Measurements from ENCODE around the gene BRD2.
"Not testable (repeated sequence)": the region's sequence is repeated elsewhere in the genome, so short reads cannot be mapped to it uniquely, and the experiment has no call there.

BRD2 gene

GRCh38 chr6:32940656-32941213 lies 27.7 kb upstream of the BRD2 start, which contains the start of gene HLA-DMB:
Gene HLA-DMB, minus strand, starts transcription at chr6:32941028. Its CDS starts 221 bp downstream, at chr6:32940807.
- peak; percentile 84 for DNase-seq
- Histone ChIP-seq H3K4me3 (ENCODE audit: low read depth, low read length) (peak within 1 kb of the TSS; percentile 57), H3K27ac (peak within 1 kb of the TSS; percentile 4; the same call in 1 of the 2 replicates), H3K9me3 (ENCODE audit: severe bottlenecking) (no peaks in the 10 kb centered on the region), H3K27me3 (ENCODE audit: insufficient read depth, low read depth, severe bottlenecking) (no peaks in the 10 kb centered on the region), H3K36me3 (no peaks in the 10 kb centered on the region)
- TF ChIP-seq CTCF (IDR thresholded peaks at IDR 0.05; ENCODE audit: low read depth, low read length), result no peak

DNA sequence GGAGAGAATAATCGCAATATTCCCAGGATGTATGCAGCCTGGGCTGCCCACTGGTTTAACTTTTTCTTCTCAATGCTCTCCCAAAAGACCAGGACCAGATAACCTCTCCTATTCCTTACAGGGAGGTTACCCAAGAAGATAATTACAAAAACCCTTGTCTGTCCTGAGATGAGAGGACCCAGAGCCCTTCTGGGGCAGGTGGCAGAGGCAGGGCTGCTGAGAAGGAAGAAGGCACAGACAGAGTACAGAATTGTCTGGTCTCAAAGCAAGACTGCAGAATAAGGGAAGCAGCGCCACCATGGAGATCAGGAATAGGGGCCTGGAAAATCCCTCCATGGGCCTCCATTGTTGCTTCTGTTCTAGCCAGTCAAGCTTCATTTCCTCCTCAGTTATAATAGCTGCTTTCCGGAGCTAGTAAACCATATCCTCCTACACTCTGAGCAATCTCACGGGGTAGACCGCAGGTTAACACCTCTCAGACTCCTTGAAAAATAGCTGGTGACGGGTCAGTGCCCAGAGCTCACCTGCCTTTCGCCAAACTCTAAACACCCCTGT lies 27.1 kb upstream of the BRD2 start:
- no peaks in the 10 kb centered on the region for H3K27me3 ChIP-seq (ENCODE audit: insufficient read depth, low read depth, severe bottlenecking)
- no peaks in the 10 kb centered on the region for H3K36me3 ChIP-seq
- TF ChIP-seq CTCF (IDR thresholded peaks at IDR 0.05; ENCODE audit: low read depth, low read length), result no peak
- H3K9me3 ChIP-seq (ENCODE audit: severe bottlenecking), result no peaks in the 10 kb centered on the region
- peak overlapping the region; percentile 4; the same call in 1 of the 2 replicates for H3K27ac ChIP-seq
- H3K4me3 ChIP-seq (ENCODE audit: low read depth, low read length), result peak overlapping the region; percentile 57
- peak; percentile 25 for DNase-seq

GRCh38 chr6:32942555-32943123 lies 25.8 kb upstream of the BRD2 start:
- H3K27me3 ChIP-seq (ENCODE audit: insufficient read depth, low read depth, severe bottlenecking); H3K27ac ChIP-seq; H3K9me3 ChIP-seq (ENCODE audit: severe bottlenecking); DNase-seq; H3K36me3 ChIP-seq; H3K4me3 ChIP-seq (ENCODE audit: low read depth, low read length): not testable (repeated sequence)

DNA sequence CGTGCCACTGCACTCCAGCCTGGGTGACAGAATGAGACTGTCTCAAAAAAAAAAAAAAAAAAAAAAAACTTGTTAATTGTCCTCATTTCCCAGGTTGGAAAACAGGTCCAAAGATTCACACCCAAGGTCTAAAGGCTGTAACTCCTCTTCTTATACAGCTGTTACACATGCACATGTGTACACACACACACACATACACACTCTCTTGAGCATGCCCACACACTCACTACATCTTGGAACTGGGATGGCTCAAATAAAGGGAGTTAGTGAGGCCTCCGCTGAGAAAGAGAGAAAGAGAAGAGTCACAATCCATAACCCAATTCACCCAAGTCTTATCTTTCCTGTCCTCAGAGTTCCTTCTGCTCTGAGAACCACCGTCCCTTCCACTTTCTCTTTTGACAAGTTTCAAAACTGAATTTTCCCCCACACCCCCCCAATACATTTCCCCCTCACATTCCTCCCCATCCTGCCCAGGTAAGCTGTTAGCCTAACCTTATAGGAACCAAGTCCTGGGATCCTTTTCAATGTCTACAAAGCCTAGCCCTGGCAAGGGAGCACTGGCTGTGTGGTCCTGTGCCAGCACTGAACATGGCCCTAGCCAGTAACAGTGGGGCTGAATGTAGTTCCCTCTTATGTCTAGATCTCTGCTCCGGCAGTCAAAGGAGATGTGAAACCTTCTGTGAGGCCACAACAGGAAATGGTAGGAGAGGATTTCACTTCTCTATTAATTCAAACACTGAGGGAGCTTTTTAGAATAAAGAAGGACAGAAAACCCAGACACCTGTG lies 24.3 kb upstream of the BRD2 start:
- Histone ChIP-seq H3K27me3 (ENCODE audit: insufficient read depth, low read depth, severe bottlenecking) (no peaks in the 10 kb centered on the region), H3K9me3 (ENCODE audit: severe bottlenecking) (no peaks in the 10 kb centered on the region), H3K4me3 (ENCODE audit: low read depth, low read length) (no peak overlapping the region), H3K27ac (no peak overlapping the region), H3K36me3 (no peaks in the 10 kb centered on the region)
- no peak for DNase-seq
- TF ChIP-seq CTCF (IDR thresholded peaks at IDR 0.05; ENCODE audit: low read depth, low read length), result no peak

GRCh38 chr6:32945108-32945760 lies 23.2 kb upstream of the BRD2 start:
- Histone ChIP-seq H3K9me3 (ENCODE audit: severe bottlenecking) (no peaks in the 10 kb centered on the region), H3K36me3 (no peaks in the 10 kb centered on the region), H3K27me3 (ENCODE audit: insufficient read depth, low read depth, severe bottlenecking) (no peaks in the 10 kb centered on the region), H3K27ac (no peak overlapping the region), H3K4me3 (ENCODE audit: low read depth, low read length) (no peak overlapping the region)
- no peak for TF ChIP-seq CTCF (IDR thresholded peaks at IDR 0.05; ENCODE audit: low read depth, low read length)
- no peak for DNase-seq

DNA sequence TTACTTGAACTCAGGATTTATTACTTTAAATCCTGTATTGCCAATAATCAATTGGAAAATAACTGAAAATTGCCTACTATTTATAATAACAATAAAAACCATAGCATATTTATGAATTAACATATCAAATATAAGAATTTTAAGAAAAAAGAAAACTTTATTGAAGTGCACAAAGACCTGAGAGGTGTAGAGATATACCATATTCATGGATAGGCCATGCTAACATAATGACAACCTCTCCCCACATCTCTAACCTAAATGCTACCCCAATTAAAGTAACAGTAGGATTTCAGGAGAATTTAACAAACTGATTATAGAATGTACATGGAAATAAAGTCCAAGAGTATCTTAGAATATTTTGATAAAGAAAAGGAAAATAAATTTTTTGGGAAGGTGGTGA lies 22.4 kb upstream of the BRD2 start:
- TF ChIP-seq CTCF (IDR thresholded peaks at IDR 0.05; ENCODE audit: low read depth, low read length), result no peak
- H3K27me3 ChIP-seq (ENCODE audit: insufficient read depth, low read depth, severe bottlenecking), result no peaks in the 10 kb centered on the region
- H3K27ac ChIP-seq, result no peak overlapping the region
- no peaks in the 10 kb centered on the region for H3K9me3 ChIP-seq (ENCODE audit: severe bottlenecking)
- no peak for DNase-seq
- no peak overlapping the region for H3K4me3 ChIP-seq (ENCODE audit: low read depth, low read length)
- H3K36me3 ChIP-seq, result no peaks in the 10 kb centered on the region

Data from WERI-Rb-1 (cell line).